Measurements from ENCODE around the gene SMTNL1.

The SMTNL1 gene

GRCh38 chr11:57567515-57568329 lies 30.3 kb downstream of the SMTNL1 start, which contains the start of gene UBE2L6:
TSS of gene UBE2L6 (minus strand) at chr11:57567672. CDS start at chr11:57567611, 61 bp downstream.
- peak; percentile 27; the same call in 1 of the 2 replicates for TF ChIP-seq CTCF (IDR thresholded peaks at IDR 0.05; ENCODE audit: control insufficient read depth, extremely low read depth, insufficient read depth)
- DNase-seq (ENCODE audit: low read depth): no peak
- H3K4me3 ChIP-seq (ENCODE audit: low read depth, low read length): peak within 1 kb of the TSS; percentile 65

DNA sequence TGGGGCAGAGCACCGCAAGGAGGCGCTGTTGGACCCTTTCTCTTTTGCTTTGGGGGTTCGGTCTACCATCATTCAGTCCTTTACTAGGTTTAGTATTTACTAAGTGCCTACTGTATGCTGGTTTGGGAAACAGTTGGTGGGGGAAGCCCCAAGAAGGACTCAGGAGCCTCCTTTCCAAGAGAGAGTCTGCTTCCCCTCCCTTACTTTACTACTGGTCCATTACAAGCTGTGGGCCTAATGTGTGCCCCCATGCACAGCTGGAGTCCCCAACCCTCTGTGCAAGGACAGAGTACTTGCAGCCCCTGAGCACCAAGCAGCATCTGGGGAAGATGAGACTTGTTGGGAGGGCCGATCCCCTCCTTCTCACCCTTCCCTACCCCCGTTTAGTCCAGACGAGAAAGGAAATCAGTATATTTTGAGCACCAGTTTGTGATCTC lies 31.0 kb downstream of the SMTNL1 start:
- no peak for DNase-seq (ENCODE audit: low read depth)
- peak overlapping the region; percentile 65 for H3K4me3 ChIP-seq (ENCODE audit: low read depth, low read length)
- peak; percentile 90 for TF ChIP-seq CTCF (IDR thresholded peaks at IDR 0.05; ENCODE audit: control insufficient read depth, extremely low read depth, insufficient read depth)

- no peak overlapping the region for H3K4me3 ChIP-seq (ENCODE audit: low read depth, low read length)
- no peak for TF ChIP-seq CTCF (IDR thresholded peaks at IDR 0.05; ENCODE audit: control insufficient read depth, extremely low read depth, insufficient read depth)
- DNase-seq (ENCODE audit: low read depth): no peak
These were observed 34.2 kb downstream of the SMTNL1 start for GRCh38 chr11:57571606-57572005.

DNA sequence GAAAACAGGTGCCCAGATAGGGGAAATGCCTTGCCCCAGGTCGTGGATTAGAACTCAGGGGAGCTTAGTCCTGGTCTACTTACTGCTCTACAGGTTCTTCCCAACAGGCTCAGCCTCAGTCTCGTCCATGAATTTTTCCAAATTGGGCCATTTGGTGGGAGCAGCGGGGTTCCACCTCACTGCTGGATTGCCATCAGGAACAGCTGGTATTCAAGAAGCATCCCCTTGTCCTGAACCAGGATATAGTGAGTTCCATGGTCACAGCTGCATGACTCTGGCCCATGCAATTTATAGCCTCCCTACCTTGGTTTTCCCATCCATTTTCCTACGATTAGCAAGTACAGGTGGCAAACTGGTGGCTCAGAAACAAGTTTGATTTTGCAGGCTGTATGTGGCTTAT lies 36.7 kb downstream of the SMTNL1 start:
- H3K4me3 ChIP-seq (ENCODE audit: low read depth, low read length): no peak overlapping the region
- no peak for DNase-seq (ENCODE audit: low read depth)

GRCh38 chr11:57584341-57584740 lies 46.9 kb downstream of the SMTNL1 start:
- H3K4me3 ChIP-seq (ENCODE audit: low read depth, low read length): no peak overlapping the region
- no peak for DNase-seq (ENCODE audit: low read depth)
- TF ChIP-seq CTCF (IDR thresholded peaks at IDR 0.05; ENCODE audit: control insufficient read depth, extremely low read depth, insufficient read depth): no peak

More for the DNA sequence above, 36.7 kb downstream of the SMTNL1 start:
- TF ChIP-seq CTCF (IDR thresholded peaks at IDR 0.05; ENCODE audit: control insufficient read depth, extremely low read depth, insufficient read depth): no peak

DNA sequence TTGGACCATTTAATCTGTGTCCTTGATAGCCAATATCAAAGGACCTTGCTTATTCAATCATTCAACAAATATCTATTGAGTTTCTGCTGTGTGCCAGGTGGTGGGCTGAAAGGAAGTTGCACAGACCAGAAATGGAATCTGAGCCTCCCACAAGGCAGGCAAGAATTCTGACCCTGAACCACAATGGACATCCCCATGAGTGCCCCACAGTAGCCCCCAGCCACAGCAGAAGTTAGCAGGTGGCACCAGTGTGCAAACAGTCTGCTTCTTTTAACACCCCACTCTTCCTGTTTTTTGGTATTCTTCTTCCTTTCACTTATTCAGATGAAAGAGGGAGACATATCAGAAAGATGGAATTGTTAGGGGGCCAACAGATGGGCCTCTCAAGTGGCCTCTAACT lies 47.9 kb downstream of the SMTNL1 start:
- no peak for DNase-seq (ENCODE audit: low read depth)
- H3K4me3 ChIP-seq (ENCODE audit: low read depth, low read length): no peak overlapping the region
- TF ChIP-seq CTCF (IDR thresholded peaks at IDR 0.05; ENCODE audit: control insufficient read depth, extremely low read depth, insufficient read depth): no peak

Measured in LNCaP clone FGC (cell line).